ENCODE data around the gene NECTIN2. TPM values are rescaled to one million over a fixed set of nuclear protein-coding genes. Genes with fewer than 3 reads are reported as not detected.

The NECTIN2 gene
- total RNA-seq, 1 experiment from 2014 or later: 96.3 TPM

GRCh38 chr19:44882063-44882462 is 36.0 kb downstream of the NECTIN2 start:
- ChIA-PET POLR2A (interaction anchor here (1.2 kb wide), 1 partner anchor 9 kb away, joined by 5 read pairs; the partner anchor contains the start of gene TOMM40), CTCF (no interaction called here)
- no peak overlapping the region for H3K27ac ChIP-seq (ENCODE audit: low read depth, low read length)

More at GRCh38 chr19:44882063-44882462, 36.0 kb downstream of the NECTIN2 start:
- DNase-seq (ENCODE audit: low read depth, low spot score) (no peak), ATAC-seq (no peak)
- Histone ChIP-seq H3K4me2 (ENCODE audit: low read length) (no peak overlapping the region), H3K9me3 (ENCODE audit: control insufficient read depth in 1 of 2, insufficient read depth in 1 of 2, low read depth in 1 of 2, low read length in 2 of 2) (no peaks in the 10 kb centered on the region), H3K79me2 (ENCODE audit: insufficient read depth, low read length) (no peaks in the 10 kb centered on the region), H3K9ac (ENCODE audit: low read length) (no peak overlapping the region), H3K27me3 (ENCODE audit: insufficient read depth, low read length) (no peaks in the 10 kb centered on the region), H3K4me1 (ENCODE audit: control insufficient read depth in 1 of 2, insufficient read depth in 2 of 2, low read length in 2 of 2) (peaks cover 3 to 12% of the 10 kb centered on the region in 2 experiments), H3K4me3 (replicated peaks in 1 of 2; ENCODE audit: low read depth in 1 of 2, low read length in 2 of 2) (no peak overlapping the region), H3K36me3 (ENCODE audit: control insufficient read depth in 1 of 2, insufficient read depth in 2 of 2, low read length in 2 of 2) (peaks cover 3 to 4% of the 10 kb centered on the region in 2 experiments; a peak in 2 of 4 replicates), H4K20me1 (ENCODE audit: insufficient read depth) (no peaks in the 10 kb centered on the region), H3K9me2 (ENCODE audit: insufficient read depth) (no peaks in the 10 kb centered on the region), H2AFZ (ENCODE audit: low read depth, low read length, poor library complexity, severe bottlenecking) (no peak overlapping the region)
- BruUV-seq (replicated peaks): no TSS peak
- TF ChIP-seq CEBPB (IDR thresholded peaks at IDR 0.05; ENCODE audit: low read depth): no peak
- no peak for TF ChIP-seq FOSL1 (IDR thresholded peaks at IDR 0.05; ENCODE audit: low read depth)
- TF ChIP-seq REST (IDR thresholded peaks at IDR 0.05; ENCODE audit: low read depth): no peak
- TF ChIP-seq JUND (IDR thresholded peaks at IDR 0.05): no peak
- TF ChIP-seq EZH2phosphoT487 (IDR thresholded peaks at IDR 0.05; ENCODE audit: borderline replicate concordance): no peak
- TF ChIP-seq POLR2A (IDR thresholded peaks at IDR 0.05; ENCODE audit: borderline replicate concordance, extremely low read depth, insufficient read depth, insufficient read length): no peak
- TF ChIP-seq CBX3 (IDR thresholded peaks at IDR 0.05; ENCODE audit: low read depth): no peak
- TF ChIP-seq POLR2AphosphoS5 (IDR thresholded peaks at IDR 0.05; ENCODE audit: low read depth, low read length): no peak
- TF ChIP-seq SP1 (IDR thresholded peaks at IDR 0.05; ENCODE audit: low read depth): no peak
- TF ChIP-seq RAD21 (IDR thresholded peaks at IDR 0.05; ENCODE audit: low read depth): no peak
- no peak for TF ChIP-seq ZBTB33 (IDR thresholded peaks at IDR 0.05; ENCODE audit: extremely low read depth, insufficient replicate concordance, low read length)
- TF ChIP-seq EZH2 (IDR thresholded peaks at IDR 0.05): no peak
- no peak for TF ChIP-seq MAX (IDR thresholded peaks at IDR 0.05)
- RAD21 ChIA-PET (ENCODE audit: low non-redundant PET in 1 of 2, low total read pairs in 2 of 2, uncharacterized antibody in 2 of 2, unreplicated experiment in 2 of 2): no interaction called here
- intact Hi-C loops (cut with micrococcal nuclease): no loop called here
